Fibroblast of lung (primary cell): ENCODE results near the gene C11orf86. TPM values are rescaled to one million over a fixed set of nuclear protein-coding genes. Genes with fewer than 3 reads are reported as not detected.

Experiments
- DNase-seq, 2 donors: peaks; one replicate each; pipeline versions ENCODE4 v3.0.0 to v3.0.0-alpha.2; 2010; ENCODE audit warnings: low read depth in 2 of 2
- H2AFZ ChIP-seq: 2 replicates; pipeline ENCODE4 v1.5.1; 2012; ENCODE audit warnings: low read length, control low read depth, inconsistent platforms
- H3K27ac ChIP-seq: 2 replicates; pipeline ENCODE4 v1.5.1; 2011; ENCODE audit warnings: low read length, control low read depth; ENCODE audit not compliant: insufficient read depth
- H3K27me3 ChIP-seq: 2 replicates; pipeline ENCODE4 v1.5.1; 2011; ENCODE audit warnings: mild to moderate bottlenecking, low read length; ENCODE audit not compliant: control insufficient read depth, insufficient read depth
- H3K36me3 ChIP-seq: 2 replicates; pipeline ENCODE4 v1.5.1; 2011; ENCODE audit warnings: low read length; ENCODE audit not compliant: control insufficient read depth, insufficient read depth
- H3K4me1 ChIP-seq: 2 replicates; pipeline ENCODE4 v1.5.1; 2011; ENCODE audit warnings: low read length; ENCODE audit not compliant: control insufficient read depth, insufficient read depth; ENCODE audit errors: extremely low read depth
- H3K4me2 ChIP-seq: 2 replicates; pipeline ENCODE4 v1.5.1; 2011; ENCODE audit warnings: low read length, control low read depth; ENCODE audit not compliant: insufficient read depth; ENCODE audit errors: extremely low read depth
- H3K4me3 ChIP-seq, 4 experiments: fragments of 200-600 bp in 1 of 4; sonication (generic) in 1 of 4; replicated peaks in 1 of 4; 2 replicates each; pipeline ENCODE4 v1.5.1; 2011 to 2016; ENCODE audit warnings: low read length in 4 of 4, low read depth in 3 of 4, mild to moderate bottlenecking in 3 of 4, control low read depth in 2 of 4, inconsistent platforms in 1 of 4, mixed read lengths in 1 of 4; ENCODE audit not compliant: insufficient read depth in 1 of 4; ENCODE audit errors: control extremely low read depth in 1 of 4
- H3K79me2 ChIP-seq: 2 replicates; pipeline ENCODE4 v1.5.1; 2012; ENCODE audit warnings: mild to moderate bottlenecking, low read length, inconsistent platforms; ENCODE audit not compliant: control insufficient read depth, insufficient read depth
- H3K9ac ChIP-seq: 2 replicates; pipeline ENCODE4 v1.5.1; 2011; ENCODE audit warnings: mild to moderate bottlenecking, low read length, control low read depth; ENCODE audit not compliant: insufficient read depth
- H3K9me3 ChIP-seq: 2 replicates; pipeline ENCODE4 v1.5.1; 2012; ENCODE audit warnings: low read depth, low read length; ENCODE audit not compliant: control insufficient read depth, insufficient read depth
- H4K20me1 ChIP-seq: 2 replicates; pipeline ENCODE4 v1.5.1; 2011; ENCODE audit warnings: low read length; ENCODE audit not compliant: control insufficient read depth, insufficient read depth; ENCODE audit errors: extremely low read depth
- EZH2 ChIP-seq: IDR thresholded peaks from 2 replicates; pipeline ENCODE4 v1.5.1; 2012; ENCODE audit warnings: low read length, control low read depth, mild to moderate bottlenecking; ENCODE audit errors: missing control alignments
- polyA plus RNA-seq, 2 donors: library from polyadenylated mRNA; depleted of rRNA in 1 of 2; stranded (reverse) in 1 of 2; unstranded in 1 of 2; fragments of >200 nt; gene quantifications; 2 replicates each; pipeline ENCODE4 v1.2.1, GENCODE V29; 2011 to 2012; ENCODE audit warnings: missing spikeins in 1 of 2
- total RNA-seq: library from RNA; depleted of rRNA; stranded (reverse); fragments of >200 nt; gene quantifications from 2 replicates; pipeline ENCODE4 v1.2.1, GENCODE V29; 2014
- TF ChIP-seq, protein P1 (sequence below), 2 donors: IDR thresholded peaks in 1 of 2; conservative IDR thresholded peaks in 1 of 2; 1 replicate in 1 of 2; 2 replicates in 1 of 2; pipeline ENCODE4 v1.5.1; 2011 to 2012; ENCODE audit warnings: low read length in 2 of 2, control low read depth in 1 of 2, inconsistent platforms in 1 of 2, low read depth in 1 of 2, mild to moderate bottlenecking in 1 of 2

Gene C11orf86
- total and polyA plus RNA-seq, 2 donors (not counting 1 experiment from before 2014, with no cell fraction given): not detected

DNA sequence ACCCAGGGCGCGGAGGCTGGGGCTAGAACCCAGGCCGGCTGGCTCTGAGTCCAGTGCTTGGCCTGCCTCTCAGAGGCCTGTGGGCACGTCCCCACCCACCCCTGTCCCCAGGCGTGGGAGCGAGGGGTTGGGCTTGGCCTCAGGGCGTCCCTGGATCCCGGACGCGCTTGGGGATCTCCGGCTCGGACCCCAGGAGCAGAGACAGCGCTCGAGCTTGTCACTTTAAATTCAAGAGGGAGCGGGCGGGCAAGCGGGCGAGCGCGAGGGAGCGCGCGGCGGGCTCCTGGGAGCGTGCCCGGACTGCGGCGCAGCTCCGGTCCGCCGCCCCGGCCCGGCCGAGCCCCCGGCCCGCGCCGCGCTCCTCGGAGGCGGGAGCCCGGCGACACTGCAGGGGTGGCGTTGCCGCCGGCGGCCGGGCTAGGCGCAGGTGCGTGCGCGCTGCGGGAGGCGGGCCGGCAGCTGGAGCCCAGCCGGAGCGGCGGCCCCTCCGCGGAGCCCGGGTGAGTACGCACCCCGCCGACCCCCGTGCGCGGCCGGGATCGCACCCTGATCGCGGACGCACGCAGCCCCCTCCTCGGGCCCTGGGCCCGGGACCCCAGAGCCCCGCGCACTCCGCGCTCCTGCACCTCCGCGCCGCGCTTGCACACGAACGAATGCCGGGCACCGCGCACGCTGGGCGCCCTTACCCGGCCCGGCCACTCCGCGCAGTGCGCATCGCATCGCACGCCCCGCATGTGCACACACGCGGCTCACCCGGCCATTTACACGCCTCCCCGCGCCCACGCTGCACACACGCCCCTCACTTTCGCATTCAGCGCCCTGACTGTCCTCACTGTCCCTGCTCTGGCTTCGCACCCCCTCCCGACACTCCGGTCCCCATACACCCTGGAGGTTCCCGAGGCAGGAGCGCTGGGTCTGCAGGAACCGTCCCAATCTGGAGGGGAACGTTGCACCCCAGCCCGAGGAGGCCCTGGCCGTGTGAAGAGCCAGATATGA is 48.2 kb downstream of the C11orf86 start, which contains the start of gene SYT12:
TSS of gene SYT12 (plus strand) at position 174 of the 996 bp plus-strand sequence. CDS start 7,011 bp downstream, outside the sequence.
- Histone ChIP-seq H3K79me2 (no peaks in the 10 kb centered on the region), H3K36me3 (no peaks in the 10 kb centered on the region), H4K20me1 (no peaks in the 10 kb centered on the region), H3K4me1 (no peaks in the 10 kb centered on the region), H3K27ac (no peak within 1 kb of the TSS), H3K9me3 (no peaks in the 10 kb centered on the region), H3K27me3 (peaks cover 13% of the 10 kb centered on the region), H3K4me3 (peak within 1 kb of the TSS in 1 of 4 experiments; percentile 40), H2AFZ (no peak within 1 kb of the TSS), H3K4me2 (peak within 1 kb of the TSS; percentile 73), H3K9ac (no peak within 1 kb of the TSS)
- peak in 1 of 2 donors; percentile 45 for DNase-seq
- TF ChIP-seq, protein P1, sequence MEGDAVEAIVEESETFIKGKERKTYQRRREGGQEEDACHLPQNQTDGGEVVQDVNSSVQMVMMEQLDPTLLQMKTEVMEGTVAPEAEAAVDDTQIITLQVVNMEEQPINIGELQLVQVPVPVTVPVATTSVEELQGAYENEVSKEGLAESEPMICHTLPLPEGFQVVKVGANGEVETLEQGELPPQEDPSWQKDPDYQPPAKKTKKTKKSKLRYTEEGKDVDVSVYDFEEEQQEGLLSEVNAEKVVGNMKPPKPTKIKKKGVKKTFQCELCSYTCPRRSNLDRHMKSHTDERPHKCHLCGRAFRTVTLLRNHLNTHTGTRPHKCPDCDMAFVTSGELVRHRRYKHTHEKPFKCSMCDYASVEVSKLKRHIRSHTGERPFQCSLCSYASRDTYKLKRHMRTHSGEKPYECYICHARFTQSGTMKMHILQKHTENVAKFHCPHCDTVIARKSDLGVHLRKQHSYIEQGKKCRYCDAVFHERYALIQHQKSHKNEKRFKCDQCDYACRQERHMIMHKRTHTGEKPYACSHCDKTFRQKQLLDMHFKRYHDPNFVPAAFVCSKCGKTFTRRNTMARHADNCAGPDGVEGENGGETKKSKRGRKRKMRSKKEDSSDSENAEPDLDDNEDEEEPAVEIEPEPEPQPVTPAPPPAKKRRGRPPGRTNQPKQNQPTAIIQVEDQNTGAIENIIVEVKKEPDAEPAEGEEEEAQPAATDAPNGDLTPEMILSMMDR (conservative IDR thresholded peaks at IDR 0.05 in 1 of 2, IDR thresholded peaks at IDR 0.05 in 1 of 2; ENCODE audit: low read depth in 1 of 2, low read length in 2 of 2): no peak
- peak; percentile 76 for TF ChIP-seq EZH2

DNA sequence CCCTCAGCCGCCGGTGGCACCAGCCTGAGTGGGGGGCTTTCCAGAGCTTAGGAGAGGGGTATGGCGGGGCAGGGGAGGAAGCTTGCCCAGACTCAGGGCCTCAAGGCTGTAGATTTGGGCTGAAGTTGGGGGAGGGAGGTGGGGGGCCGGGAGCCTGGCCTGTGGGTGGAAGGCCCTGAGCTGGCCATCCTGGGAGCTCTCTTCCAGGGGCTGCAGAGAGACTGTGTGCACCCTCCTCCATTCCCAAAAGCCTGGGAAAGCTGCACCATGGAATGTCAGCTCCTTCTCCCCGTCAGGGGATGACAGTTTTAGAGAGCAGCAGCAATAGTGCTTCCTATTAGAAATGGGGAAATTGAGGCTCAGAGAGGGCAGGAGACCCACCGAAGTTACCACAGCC is 48.9 kb downstream of the C11orf86 start:
- Histone ChIP-seq H2AFZ (no peak overlapping the region), H3K4me2 (no peak overlapping the region), H3K27me3 (peaks cover 16% of the 10 kb centered on the region)

GRCh38 chr11:67024410-67024809 is 49.3 kb downstream of the C11orf86 start:
- no peak overlapping the region for H2AFZ ChIP-seq
- TF ChIP-seq, protein P1 (conservative IDR thresholded peaks at IDR 0.05 in 1 of 2, IDR thresholded peaks at IDR 0.05 in 1 of 2; ENCODE audit: low read depth in 1 of 2, low read length in 2 of 2): no peak
- TF ChIP-seq EZH2: no peak
- no peak overlapping the region for H3K9ac ChIP-seq
- H3K9me3 ChIP-seq: no peaks in the 10 kb centered on the region
- H3K27me3 ChIP-seq: peaks cover 20% of the 10 kb centered on the region
- no peak overlapping the region for H3K4me2 ChIP-seq
- no peaks in the 10 kb centered on the region for H4K20me1 ChIP-seq
- H3K27ac ChIP-seq: no peak overlapping the region
- H3K4me1 ChIP-seq: no peaks in the 10 kb centered on the region
- no peaks in the 10 kb centered on the region for H3K79me2 ChIP-seq
- H3K4me3 ChIP-seq: no peak overlapping the region
- H3K36me3 ChIP-seq: no peaks in the 10 kb centered on the region
- peak in 1 of 2 donors; percentile 30 for DNase-seq

More for the DNA sequence above, 48.9 kb downstream of the C11orf86 start:
- H4K20me1 ChIP-seq: no peaks in the 10 kb centered on the region
- H3K27ac ChIP-seq: no peak overlapping the region
- TF ChIP-seq, protein P1 (conservative IDR thresholded peaks at IDR 0.05 in 1 of 2, IDR thresholded peaks at IDR 0.05 in 1 of 2; ENCODE audit: low read depth in 1 of 2, low read length in 2 of 2): no peak
- no peak for TF ChIP-seq EZH2
- H3K36me3 ChIP-seq: no peaks in the 10 kb centered on the region
- H3K79me2 ChIP-seq: no peaks in the 10 kb centered on the region
- peak in 1 of 2 donors; percentile 10 for DNase-seq
- no peaks in the 10 kb centered on the region for H3K4me1 ChIP-seq
- H3K9me3 ChIP-seq: no peaks in the 10 kb centered on the region
- H3K4me3 ChIP-seq: no peak overlapping the region
- no peak overlapping the region for H3K9ac ChIP-seq
